NCI-H1417 (cell line): ENCODE measurements around the gene CA14.
"Not testable (repeated sequence)": the region's sequence is repeated elsewhere in the genome, so short reads cannot be mapped to it uniquely, and the experiment has no call there.

Experiments
- DNase-seq, 3 experiments: peaks; one replicate each; lab custom pipeline; 2025; lab: John Stamatoyannopoulos, UW

CA14 gene

GRCh38 chr1:150280138-150280707, 22.6 kb downstream of the CA14 start:
- peak in 2 of 3 experiments; percentile 16 to 45 for DNase-seq

GRCh38 chr1:150281221-150281757, 23.7 kb downstream of the CA14 start:
- peak; percentile 75 to 84 (median 80) for DNase-seq

GRCh38 chr1:150281758-150282557, 24.4 kb downstream of the CA14 start, which contains the start of gene CIART:
Gene CIART (plus strand): TSS chr1:150282554. CDS start chr1:150283268, 714 bp downstream.
- DNase-seq = peak; percentile 98 to 100 (median 100)

DNA sequence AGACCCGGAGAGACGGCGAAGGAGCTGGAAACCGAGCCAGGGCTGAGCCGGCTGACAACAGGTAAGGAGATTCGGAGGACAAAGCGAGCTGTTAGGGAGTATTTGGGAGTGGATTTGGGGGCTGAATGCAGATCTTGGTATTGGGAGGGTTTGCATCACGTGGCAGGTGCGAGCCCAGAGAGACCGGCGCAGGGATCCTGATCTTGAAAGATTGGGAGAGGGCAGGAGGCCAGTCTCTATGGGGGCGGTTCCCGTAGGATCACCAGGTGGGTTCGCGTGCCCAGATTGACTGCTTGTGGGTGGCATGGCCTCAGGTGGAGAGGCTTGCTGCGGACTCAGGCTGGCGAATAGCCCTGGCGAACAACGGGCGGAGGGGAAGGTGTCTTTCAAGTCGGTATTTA, 25.0 kb downstream of the CA14 start:
- no peak for DNase-seq

DNA sequence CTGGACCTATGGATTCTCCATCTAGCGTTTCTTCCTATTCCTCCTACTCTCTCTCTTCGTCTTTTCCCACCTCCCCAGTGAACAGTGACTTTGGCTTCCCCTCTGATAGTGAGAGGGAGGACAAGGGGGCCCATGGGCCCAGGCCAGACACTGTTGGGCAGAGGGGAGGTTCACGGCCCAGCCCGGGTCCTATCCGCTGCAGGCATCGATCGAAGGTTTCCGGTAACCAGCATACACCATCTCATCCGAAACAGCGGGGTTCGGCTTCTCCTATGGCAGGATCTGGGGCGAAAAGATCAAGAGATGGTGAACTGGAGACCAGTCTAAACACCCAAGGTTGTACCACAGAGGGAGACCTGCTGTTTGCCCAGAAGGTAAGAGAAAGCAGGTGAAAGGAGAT, 25.7 kb downstream of the CA14 start:
- peak in 2 of 3 experiments; percentile 40 to 64 for DNase-seq

GRCh38 chr1:150288382-150288781, 30.8 kb downstream of the CA14 start:
- no peak for DNase-seq

DNA sequence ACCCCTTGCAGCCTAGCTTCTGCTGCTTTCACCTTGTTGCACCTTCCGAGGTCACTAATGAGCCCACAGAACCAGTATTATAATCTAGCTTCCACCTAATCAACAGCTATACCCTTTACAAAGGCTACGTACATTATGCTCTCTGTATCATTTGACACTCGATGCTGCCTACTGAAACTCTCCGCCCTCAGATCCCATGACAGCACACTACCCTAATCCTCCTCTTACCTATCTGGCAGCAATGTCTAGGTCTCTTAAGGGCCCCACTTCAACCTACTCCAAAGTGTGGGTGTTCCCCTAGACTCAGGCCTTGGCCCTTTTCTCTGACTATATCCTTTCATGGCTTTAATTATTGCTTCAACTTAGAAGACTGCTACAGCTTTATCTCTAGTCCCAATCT, 31.2 kb downstream of the CA14 start:
- DNase-seq = no peak

DNA sequence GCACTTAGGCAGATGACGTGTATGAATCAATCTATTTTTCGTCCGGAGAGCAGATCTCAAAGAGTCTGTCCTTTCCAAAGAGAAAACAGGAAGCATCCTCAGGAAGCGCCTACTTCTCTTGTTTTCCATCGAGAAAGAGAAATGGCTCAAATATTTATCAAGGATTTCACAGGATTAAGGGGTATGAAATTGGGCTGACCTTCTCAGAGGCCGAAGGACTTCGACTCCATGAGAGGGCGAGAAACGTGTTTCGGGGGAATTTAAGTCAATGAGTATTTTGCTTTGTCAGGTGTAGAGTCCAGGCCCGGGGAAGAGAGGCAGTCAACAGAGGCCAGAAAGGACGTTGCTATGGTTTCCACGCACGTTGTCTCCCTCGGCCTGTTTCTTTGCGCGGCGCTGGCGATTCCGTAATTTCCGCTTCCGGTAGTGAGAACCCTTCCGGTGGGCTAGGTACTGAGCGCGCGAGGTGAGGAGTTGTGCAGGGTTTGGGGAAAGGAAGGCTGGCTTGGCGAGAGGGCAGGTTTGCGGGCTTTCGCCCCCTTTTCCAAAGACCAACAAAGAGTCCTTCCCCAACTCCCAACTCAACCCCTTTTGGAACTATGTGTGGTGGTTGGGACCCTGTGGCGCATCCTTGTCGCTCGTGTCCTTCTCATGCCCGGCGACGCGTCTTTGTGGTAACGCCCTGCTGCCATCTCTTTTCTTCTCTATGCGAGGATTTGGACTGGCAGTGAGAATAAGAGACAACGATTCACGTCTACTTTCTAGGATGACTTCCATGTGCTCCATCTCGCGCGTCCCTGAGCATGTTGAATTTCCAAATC, 36.1 kb downstream of the CA14 start, which contains the start of gene MRPS21:
Gene MRPS21 (plus strand): TSS at position 429 of the 821 bp plus-strand sequence. CDS start 506 bp downstream, outside the sequence.
- peak; percentile 93 to 98 (median 97) for DNase-seq

DNA sequence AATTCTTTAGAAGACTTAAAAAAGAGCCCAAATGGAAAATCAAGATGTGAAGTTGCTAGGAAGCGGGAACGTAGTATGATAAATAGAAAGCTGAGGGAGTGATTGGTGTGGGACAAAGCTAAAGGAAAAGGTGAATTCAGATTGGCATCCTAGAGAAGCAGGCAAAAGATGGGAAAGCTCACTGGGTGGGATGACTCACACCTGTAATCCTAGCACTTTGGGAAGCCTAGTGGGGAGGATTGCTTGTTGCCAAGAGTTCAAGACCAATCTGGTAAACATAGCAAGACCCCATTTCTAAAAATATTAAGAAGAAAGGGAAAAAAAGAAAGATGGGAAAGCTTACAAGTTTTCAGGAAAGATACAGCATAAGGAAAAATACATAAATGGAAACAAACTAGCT, 37.9 kb downstream of the CA14 start:
- DNase-seq = no peak

DNA sequence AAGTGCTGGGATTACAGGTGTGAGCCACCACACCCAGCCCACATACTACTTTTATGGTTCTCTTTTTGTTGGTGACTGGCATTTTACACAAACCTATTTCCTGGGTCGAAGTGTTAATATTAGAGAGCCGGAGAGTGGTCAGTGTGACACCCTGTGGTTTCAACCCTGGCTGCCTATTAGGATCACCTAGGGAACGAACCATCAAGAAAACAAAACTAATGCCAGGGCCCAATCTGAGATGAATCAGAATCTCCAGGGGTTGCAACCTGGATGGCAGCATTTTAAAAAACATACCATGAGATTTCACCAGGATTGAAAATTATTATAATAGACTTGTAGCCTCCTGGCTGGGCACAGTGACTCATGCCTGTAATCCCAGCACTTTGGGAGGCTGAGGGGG, 42.1 kb downstream of the CA14 start:
- no peak for DNase-seq

- no peak for DNase-seq
These were observed 44.8 kb downstream of the CA14 start for GRCh38 chr1:150302338-150302737.

DNA sequence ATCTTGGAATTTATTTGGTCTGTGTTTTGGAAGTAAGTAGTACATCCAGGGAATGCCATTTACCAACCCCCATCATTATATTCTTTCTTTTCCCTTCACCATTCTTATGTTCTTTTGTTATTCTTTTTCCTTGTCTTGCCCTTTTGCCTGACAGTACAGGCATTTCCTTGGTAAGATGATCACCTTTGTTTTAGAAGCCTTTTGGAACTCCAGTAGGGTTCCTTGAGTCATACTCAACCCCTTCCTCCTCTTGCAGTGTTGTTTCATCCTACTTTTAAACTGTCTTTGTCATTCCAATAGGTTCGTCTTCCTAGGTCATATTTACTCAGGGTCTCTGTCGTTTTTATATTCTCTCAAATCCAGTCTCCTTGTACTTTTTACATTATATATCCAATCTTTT, 45.3 kb downstream of the CA14 start:
- no peak for DNase-seq

- not testable (repeated sequence) for DNase-seq
These were observed 51.0 kb downstream of the CA14 start for GRCh38 chr1:150308585-150308984.

DNA sequence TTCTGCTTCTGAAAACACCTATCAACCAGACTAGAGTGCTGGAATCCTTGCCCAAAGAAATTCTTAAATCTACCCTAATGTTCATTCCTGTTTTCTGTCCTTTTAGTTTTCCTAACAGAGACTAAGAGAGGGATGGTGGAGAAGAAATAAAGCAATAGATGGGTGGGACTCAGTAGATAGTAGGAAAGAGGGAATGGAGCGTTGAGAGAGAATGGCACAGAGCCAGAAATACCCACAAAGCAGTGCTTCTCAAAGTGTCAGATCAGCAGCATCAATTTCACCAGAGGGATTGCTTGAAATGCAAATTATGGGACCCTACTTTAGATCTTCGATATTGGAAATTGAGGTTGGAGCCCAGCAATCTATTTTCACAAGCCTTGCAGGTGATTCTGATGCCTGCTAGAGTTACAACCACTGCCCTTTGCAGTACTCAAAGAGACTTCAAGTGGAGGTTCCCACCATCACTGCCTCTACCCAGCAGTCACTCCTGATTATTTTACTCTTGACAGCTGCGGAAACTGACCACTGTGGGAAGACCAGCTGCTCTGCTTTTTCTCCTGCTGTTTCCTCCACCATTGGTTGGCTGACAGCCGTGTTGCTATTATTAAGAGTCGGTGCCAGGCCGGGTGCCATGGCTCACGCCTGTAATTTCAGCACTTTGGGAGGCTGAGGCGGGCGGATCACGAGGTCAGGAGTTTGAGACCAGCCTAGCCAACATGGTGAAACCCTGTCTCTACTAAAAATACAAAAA, 52.4 kb downstream of the CA14 start:
- peak in 2 of 3 experiments; percentile 43 to 64 for DNase-seq

GRCh38 chr1:150311762-150312161, 54.2 kb downstream of the CA14 start:
- no peak for DNase-seq
